Thyroid gland (tissue), 4 donors: Measurements from ENCODE around the gene FBXO3.

Source experiments
- POLR2A ChIP-seq, 2 donors: fragments of 450-650 bp; IDR thresholded peaks; one replicate each; pipeline ENCODE4 v1.6.1; 2017; ENCODE audit warnings: antibody characterized with exemption in 2 of 2, mild to moderate bottlenecking in 2 of 2, moderate library complexity in 1 of 2
- TF ChIP-seq, protein P1 (sequence below), 6 experiments: fragments of 200-600 bp in 3 of 6; fragments of 450-650 bp in 3 of 6; sonication (generic) in 3 of 6; IDR thresholded peaks; one replicate each; pipeline ENCODE4 v1.5.1; 2016 to 2019; ENCODE audit warnings: antibody characterized with exemption in 6 of 6, mild to moderate bottlenecking in 2 of 6, inconsistent platforms in 1 of 6, moderate library complexity in 1 of 6

DNA sequence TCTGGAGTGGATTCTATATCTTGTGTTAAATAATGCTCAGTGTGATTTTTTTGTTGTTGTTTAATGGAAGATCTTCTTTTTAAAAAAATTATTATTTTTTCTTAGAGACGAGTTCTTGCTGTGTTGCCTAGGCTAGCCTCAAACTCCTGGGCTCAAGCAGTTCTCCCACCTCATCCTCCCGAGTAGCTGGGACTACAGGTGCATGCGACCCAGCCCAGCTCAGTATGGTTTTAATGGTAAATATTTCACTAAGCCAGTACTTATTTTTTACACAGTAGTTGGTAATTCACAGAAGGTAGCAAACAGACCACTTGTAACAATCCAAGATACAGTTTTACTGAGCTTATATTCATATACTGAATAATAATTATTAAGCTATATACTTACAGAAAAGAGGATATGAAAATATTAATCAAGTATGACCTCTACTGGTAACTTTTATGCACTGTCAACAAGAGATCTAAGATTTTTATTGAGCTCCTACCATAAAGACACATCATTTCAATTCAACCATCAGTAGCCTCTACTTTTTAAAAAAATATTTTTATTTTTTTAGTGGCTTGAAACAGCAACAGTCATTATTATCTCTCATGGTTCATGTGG, 32.0 kb downstream of the FBXO3 start:
- TF ChIP-seq, protein P1, sequence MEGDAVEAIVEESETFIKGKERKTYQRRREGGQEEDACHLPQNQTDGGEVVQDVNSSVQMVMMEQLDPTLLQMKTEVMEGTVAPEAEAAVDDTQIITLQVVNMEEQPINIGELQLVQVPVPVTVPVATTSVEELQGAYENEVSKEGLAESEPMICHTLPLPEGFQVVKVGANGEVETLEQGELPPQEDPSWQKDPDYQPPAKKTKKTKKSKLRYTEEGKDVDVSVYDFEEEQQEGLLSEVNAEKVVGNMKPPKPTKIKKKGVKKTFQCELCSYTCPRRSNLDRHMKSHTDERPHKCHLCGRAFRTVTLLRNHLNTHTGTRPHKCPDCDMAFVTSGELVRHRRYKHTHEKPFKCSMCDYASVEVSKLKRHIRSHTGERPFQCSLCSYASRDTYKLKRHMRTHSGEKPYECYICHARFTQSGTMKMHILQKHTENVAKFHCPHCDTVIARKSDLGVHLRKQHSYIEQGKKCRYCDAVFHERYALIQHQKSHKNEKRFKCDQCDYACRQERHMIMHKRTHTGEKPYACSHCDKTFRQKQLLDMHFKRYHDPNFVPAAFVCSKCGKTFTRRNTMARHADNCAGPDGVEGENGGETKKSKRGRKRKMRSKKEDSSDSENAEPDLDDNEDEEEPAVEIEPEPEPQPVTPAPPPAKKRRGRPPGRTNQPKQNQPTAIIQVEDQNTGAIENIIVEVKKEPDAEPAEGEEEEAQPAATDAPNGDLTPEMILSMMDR (IDR thresholded peaks at IDR 0.05) = peak in 4 of 6 experiments; percentile 35 to 52 (median 42)
- no peak for TF ChIP-seq POLR2A (IDR thresholded peaks at IDR 0.05)
